Activated naive CD4-positive, alpha-beta T cell treated with anti-CD3 and anti-CD28 coated beads, Interleukin-2, amount 50 U/mL, for 24 hours (primary cell): ENCODE measurements around the gene MACROD2.
"Not testable (repeated sequence)": the region's sequence is repeated elsewhere in the genome, so short reads cannot be mapped to it uniquely, and the experiment has no call there.

Experiments used
- H3K27ac Mint-ChIP-seq: one replicate; pipeline ENCODE4 v1.8.0; 2021; ENCODE audit warnings: mild to moderate bottlenecking, mixed read lengths
- H3K27me3 Mint-ChIP-seq: one replicate; pipeline ENCODE4 v1.8.0; 2021; ENCODE audit warnings: mixed read lengths
- H3K36me3 Mint-ChIP-seq: one replicate; pipeline ENCODE4 v1.8.0; 2021; ENCODE audit warnings: mixed read lengths
- H3K4me1 Mint-ChIP-seq: one replicate; pipeline ENCODE4 v1.8.0; 2021; ENCODE audit warnings: mixed read lengths
- H3K4me3 Mint-ChIP-seq: one replicate; pipeline ENCODE4 v1.8.0; 2021; ENCODE audit warnings: mild to moderate bottlenecking, mixed read lengths
- H3K9me3 Mint-ChIP-seq: one replicate; pipeline ENCODE4 v1.8.0; 2021; ENCODE audit warnings: mixed read lengths

Gene MACROD2

DNA sequence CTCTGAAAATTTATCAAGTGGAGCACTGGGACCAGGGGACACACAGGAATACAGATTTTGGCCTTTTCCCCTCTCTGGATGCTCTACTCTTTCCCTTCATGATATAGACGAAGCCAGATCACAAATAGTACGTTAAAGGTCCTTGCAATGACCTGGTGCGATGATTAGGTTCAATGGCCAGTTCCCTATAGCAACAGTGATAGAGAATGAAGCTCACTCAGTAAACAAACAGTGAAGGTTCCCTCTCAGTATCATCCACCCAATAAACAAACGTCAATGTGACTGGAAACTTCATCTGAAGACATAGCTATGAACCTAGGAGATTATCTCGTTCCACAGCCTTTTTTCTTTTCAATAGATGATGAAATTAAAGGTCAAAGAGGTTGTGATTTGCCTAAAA lies 1981.7 kb downstream of the MACROD2 start:
- no peaks in the 10 kb centered on the region for H3K36me3 Mint-ChIP-seq
- H3K27ac Mint-ChIP-seq, result no peak overlapping the region
- no peaks in the 10 kb centered on the region for H3K4me1 Mint-ChIP-seq
- H3K4me3 Mint-ChIP-seq, result no peak overlapping the region
- H3K27me3 Mint-ChIP-seq, result no peaks in the 10 kb centered on the region
- peaks cover 3% of the 10 kb centered on the region for H3K9me3 Mint-ChIP-seq

DNA sequence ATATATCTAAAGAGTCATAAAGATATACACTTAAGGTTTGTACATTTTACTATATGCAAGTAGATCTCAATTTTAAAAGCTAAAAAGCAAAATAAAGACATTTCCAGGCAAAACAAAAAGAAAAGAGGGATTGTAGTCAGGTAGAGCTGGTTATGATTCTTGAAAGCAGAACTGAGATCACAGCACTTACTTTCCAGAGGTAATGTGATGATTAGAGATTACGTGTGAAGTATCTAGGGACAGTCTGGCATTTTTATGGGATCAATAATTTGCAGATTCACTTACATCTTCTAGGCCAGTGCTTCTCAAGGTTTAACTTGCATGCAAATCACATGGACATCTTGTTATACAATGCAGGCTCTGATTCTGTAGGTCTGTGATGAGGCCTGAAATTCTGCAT lies 1982.4 kb downstream of the MACROD2 start:
- Mint-ChIP-seq H3K9me3 (no peaks in the 10 kb centered on the region), H3K4me1 (no peaks in the 10 kb centered on the region), H3K27me3 (no peaks in the 10 kb centered on the region), H3K4me3 (no peak overlapping the region), H3K36me3 (no peaks in the 10 kb centered on the region), H3K27ac (no peak overlapping the region)

DNA sequence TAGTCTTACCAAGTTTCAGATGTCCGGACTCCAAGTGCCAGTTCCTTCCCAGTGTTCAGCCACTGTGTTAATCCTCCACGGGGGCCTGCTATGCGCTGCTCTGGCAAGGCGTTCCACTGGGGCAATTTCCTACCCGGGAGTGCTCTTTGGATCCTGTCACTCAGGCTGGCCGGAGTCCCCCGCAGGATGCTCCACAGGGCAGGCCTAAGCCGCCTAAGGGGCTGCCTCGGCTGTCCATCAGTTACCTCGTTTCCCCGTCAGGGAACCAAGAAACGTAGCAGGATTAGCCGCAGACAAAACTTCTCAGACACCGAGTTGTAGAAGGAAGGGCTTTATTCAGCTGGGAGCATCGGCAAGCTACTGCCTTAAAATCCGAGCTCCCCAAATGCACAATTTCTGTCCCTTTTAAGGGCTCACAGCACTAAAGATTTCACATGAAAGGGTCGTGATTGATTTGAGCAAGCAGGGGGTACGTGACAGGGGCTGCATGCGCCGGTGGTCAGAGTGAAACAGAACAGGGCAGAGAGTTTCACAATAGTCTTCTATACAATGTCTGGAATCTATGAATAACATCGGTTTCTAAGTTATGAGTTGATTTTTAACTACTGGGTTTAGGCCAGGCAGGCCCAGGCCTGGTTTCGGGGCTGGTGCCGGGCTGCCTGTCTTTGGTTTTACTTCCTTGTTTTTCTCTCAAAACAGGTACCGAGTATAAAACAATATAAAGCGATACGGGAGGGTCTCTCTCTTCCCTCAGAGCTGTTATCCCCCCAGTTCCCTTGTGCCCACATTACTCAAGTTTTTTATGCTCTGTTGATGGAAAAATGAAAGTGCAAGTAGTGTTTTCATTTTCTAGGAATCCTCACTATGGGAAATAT lies 1990.4 kb downstream of the MACROD2 start:
- H3K4me3 Mint-ChIP-seq, H3K36me3 Mint-ChIP-seq, H3K27ac Mint-ChIP-seq: not testable (repeated sequence)

DNA sequence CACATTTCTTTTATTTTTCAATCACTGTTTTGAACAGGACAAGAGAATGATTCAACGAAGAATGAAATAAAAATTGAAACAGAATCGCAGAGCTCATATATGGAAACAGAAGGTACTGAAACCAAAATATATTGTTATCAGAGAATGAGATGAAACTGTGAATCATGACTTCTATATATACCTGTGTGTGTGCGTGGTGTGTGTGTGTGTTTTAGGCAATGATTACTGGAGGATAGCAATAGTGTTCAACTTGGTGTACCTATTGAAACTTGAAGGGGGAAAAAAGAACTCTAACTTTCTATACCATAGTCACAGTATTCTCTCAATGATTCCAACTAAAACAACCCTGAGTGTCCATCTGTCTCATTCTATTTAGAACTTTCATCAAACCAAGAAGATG lies 1991.4 kb downstream of the MACROD2 start:
- no peak overlapping the region for H3K4me3 Mint-ChIP-seq
- no peak overlapping the region for H3K27ac Mint-ChIP-seq
- H3K9me3 Mint-ChIP-seq, result peaks cover 6% of the 10 kb centered on the region

More for the DNA sequence above, 1990.4 kb downstream of the MACROD2 start:
- not testable (repeated sequence) for H3K27me3 Mint-ChIP-seq, H3K9me3 Mint-ChIP-seq, H3K4me1 Mint-ChIP-seq

DNA sequence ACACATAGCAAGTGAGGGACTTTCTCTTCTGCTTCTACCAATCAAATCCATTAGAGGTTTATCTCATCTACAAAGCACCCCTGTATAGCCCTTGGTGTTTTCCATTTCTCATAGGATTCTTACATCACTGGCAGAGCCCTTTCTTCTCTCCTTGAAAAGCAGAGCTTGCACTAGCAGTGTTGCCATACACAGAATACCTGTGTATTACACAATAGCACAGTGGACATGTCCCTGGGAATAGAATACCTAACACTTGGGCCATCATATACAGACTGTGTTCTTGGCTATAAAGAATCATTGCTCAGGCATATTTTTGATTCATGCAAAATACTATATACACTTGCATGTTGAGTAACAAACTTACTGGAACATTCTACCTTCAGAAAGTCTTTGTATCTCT lies 1996.0 kb downstream of the MACROD2 start:
- Mint-ChIP-seq H3K27ac (no peak overlapping the region), H3K36me3 (no peaks in the 10 kb centered on the region), H3K9me3 (peaks cover 6% of the 10 kb centered on the region), H3K27me3 (no peaks in the 10 kb centered on the region), H3K4me1 (no peaks in the 10 kb centered on the region), H3K4me3 (no peak overlapping the region)

More for the DNA sequence above, 1991.4 kb downstream of the MACROD2 start:
- Mint-ChIP-seq H3K36me3 (no peaks in the 10 kb centered on the region), H3K27me3 (no peaks in the 10 kb centered on the region), H3K4me1 (no peaks in the 10 kb centered on the region)

DNA sequence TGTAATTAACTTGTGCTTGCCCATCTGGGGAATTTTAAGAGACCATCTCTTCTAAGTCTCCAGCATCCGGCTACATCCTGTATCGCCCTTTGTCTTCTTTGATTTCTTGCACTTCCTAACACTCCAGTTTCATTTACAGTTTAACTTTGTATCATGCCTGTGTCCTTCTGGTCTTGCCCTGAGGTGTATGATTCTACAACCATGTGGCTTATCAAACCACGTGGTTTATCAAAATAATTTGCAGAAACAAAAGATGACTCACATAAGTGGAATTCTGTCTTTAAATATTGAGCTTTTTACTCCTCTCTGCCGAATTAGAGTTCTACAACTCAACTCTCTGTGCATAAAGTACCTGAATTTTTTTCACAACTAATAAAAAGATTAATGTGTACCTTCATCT lies 1997.2 kb downstream of the MACROD2 start:
- no peak overlapping the region for H3K27ac Mint-ChIP-seq
- peaks cover 6% of the 10 kb centered on the region for H3K9me3 Mint-ChIP-seq
- no peak overlapping the region for H3K4me3 Mint-ChIP-seq
- H3K27me3 Mint-ChIP-seq, result no peaks in the 10 kb centered on the region
- peaks cover 1% of the 10 kb centered on the region for H3K36me3 Mint-ChIP-seq
- no peaks in the 10 kb centered on the region for H3K4me1 Mint-ChIP-seq

DNA sequence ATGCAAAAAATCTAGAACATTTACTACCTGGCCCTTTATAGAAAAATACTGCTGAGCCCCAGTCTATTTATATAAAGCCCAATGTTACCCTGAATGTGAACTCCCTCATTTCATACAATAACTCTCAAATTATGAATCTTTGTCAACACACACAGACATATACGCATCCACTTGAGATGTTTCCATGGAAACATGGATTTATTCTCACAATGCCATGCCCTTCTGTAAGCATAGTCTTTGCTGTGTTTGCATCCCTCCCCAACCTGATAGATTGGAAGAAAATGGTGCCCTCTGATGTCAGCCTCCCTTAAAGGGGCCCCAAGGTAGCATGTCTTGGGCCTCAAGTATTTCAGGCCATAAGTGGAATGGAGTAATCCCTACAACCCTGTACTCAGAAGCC lies 2004.8 kb downstream of the MACROD2 start:
- H3K4me1 Mint-ChIP-seq, result no peaks in the 10 kb centered on the region
- H3K9me3 Mint-ChIP-seq, result peaks cover 21% of the 10 kb centered on the region
- H3K27ac Mint-ChIP-seq, result no peak overlapping the region
- peaks cover 4% of the 10 kb centered on the region for H3K36me3 Mint-ChIP-seq
- H3K4me3 Mint-ChIP-seq, result no peak overlapping the region
- H3K27me3 Mint-ChIP-seq, result peaks cover 1% of the 10 kb centered on the region

DNA sequence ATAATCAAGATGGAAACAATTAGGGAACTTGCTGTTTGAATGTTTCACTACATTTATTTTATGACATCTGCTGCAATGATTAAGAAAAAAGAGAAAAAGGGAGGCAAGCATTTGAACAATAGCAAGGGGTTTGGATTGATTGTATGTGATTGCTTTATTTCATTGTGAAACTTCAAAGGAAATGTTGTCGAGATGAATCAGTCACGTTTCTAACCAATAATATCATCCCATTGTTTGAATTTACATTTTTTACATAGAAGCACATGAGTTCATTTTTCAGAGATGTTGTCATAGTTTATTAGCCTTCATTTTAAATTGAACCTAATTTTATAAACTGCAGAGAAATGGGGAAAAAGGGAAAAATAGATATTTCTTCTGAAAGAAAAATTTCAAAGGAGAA lies 2006.0 kb downstream of the MACROD2 start:
- Mint-ChIP-seq H3K4me1 (no peaks in the 10 kb centered on the region), H3K36me3 (peaks cover 4% of the 10 kb centered on the region), H3K27me3 (peaks cover 1% of the 10 kb centered on the region), H3K4me3 (no peak overlapping the region), H3K9me3 (peaks cover 21% of the 10 kb centered on the region), H3K27ac (no peak overlapping the region)

DNA sequence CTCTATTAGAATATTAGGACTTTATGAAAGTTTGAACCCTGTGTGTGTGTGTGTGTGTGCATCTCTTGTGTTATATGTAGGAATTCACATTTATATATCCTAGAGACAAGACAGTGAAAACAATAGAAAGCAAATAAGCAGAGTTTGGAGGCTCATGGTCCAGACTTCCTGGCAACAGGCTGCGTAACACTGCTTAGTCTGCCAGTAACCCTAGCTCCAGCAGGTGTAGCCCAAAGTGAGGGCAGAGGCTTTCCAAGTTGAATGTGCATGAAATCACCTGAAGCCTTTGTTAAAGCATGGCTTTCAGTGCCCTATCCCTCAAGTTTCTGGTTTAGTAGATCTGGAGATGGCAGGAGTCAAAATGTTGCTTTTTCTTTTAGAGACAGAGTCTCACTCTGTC lies 2008.0 kb downstream of the MACROD2 start:
- H3K36me3 Mint-ChIP-seq, result no peaks in the 10 kb centered on the region
- H3K9me3 Mint-ChIP-seq, result peaks cover 18% of the 10 kb centered on the region
- peaks cover 1% of the 10 kb centered on the region for H3K27me3 Mint-ChIP-seq
- no peak overlapping the region for H3K4me3 Mint-ChIP-seq
- no peaks in the 10 kb centered on the region for H3K4me1 Mint-ChIP-seq
- no peak overlapping the region for H3K27ac Mint-ChIP-seq

DNA sequence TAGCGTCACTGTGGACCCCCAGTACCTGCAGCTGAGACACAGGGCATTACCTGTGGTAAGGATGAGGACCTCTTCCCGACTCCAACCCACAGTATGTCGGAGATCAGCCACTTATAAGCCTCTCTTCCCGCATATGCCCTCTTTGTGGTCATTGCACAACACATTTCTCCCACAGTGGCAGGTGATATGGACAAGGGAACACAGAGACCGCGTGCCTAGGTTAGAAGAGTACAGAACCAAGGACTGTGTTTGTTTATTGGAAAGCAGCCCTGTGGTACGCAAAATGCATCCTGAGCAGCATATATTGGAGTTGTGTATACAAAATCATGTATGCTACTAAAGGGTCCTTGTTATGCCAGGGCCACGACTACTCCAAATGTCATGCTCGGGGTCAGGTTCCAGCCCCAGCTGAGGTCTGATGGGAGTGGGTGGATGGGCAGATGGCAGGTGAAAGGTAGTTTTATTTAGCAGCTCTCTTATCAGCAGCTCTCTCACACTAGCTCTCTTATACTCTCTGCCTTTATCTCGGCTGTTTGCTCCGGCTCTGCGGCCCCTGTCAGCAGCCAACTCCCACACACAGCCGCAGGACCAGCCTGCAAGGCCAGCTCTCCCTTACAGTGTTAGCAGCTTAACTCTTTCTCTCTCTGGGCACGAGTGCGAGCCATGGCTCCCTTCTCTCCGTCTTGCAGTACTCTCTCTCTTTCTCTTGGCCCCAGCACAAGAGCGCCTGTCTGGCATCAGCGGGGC lies 2009.0 kb downstream of the MACROD2 start:
- Mint-ChIP-seq H3K4me1 (no peaks in the 10 kb centered on the region), H3K27ac (no peak overlapping the region), H3K36me3 (no peaks in the 10 kb centered on the region), H3K9me3 (peaks cover 15% of the 10 kb centered on the region), H3K4me3 (no peak overlapping the region), H3K27me3 (peaks cover 1% of the 10 kb centered on the region)

DNA sequence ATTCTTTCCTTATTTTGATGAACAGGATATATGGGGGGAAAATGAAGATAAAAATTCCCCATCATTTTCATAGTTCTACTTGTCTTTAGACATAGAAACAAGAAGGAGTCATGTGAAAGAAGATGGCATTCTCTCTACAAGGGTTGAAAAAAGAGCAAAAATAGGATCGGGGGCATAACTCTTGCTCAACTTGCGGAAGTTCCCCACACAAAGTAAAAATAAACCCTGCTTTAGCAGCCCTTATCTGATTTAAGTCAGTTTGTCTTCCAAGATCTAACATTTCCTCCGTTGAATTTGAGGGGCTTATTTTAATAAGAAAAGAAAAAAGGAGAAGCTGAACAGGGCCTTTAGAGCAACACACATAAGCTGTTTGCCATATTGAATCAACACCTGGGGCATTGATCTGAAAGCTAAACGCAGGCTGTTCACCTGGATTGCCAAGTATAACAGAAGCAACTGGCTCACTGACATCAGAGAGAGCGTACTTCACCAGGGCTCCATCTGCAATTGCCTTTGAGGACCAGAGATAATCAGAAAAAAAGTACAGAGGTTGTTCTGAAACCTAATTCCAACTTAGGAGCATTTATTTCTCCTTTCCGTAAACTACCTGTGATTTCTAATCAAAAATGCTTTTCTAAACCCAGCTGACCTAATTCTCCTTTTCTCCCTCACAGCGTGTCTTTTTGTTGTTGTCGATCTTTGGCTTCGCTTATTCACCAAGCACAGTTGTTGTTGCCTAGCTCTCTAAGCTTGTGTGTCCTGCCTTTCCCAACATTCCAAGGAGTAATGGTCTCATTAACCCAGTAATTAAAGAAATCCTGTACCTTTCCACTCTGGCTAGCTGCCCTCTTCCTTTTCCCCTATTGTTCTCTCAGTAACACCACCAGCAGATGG lies 2010.0 kb downstream of the MACROD2 start:
- Mint-ChIP-seq H3K36me3 (no peaks in the 10 kb centered on the region), H3K4me1 (no peaks in the 10 kb centered on the region), H3K27ac (no peak overlapping the region), H3K27me3 (peaks cover 1% of the 10 kb centered on the region), H3K9me3 (peaks cover 5% of the 10 kb centered on the region), H3K4me3 (no peak overlapping the region)

DNA sequence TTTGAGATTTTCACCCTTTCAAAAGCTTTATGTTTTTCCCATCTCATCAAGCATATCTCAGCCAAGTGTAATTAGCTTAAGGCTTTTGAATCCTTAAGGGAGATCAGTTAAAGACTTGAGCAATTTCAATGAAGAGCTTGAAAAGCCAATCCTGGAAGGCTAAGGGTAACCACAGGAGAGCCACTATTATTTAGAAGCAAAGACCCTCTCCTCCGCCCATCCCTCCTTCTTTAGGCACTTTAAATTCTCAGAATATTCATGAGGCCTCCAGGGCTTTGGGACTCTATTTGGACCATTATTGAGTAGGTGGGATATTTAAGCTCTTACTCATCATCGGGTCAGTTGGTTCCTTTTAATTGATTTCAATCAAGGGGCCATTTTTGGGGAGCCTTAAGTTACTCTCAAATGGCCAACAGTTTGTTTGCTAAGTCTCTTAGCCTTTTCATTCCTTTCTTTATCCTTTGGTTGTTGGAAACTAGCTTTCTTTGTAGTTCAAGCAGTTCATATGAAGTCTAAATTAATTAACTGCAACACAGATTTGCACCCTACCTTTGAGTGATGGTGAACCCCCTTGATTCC lies 2010.7 kb downstream of the MACROD2 start:
- H3K9me3 Mint-ChIP-seq, result no peaks in the 10 kb centered on the region
- no peaks in the 10 kb centered on the region for H3K36me3 Mint-ChIP-seq
- H3K4me1 Mint-ChIP-seq, result no peaks in the 10 kb centered on the region
- peaks cover 1% of the 10 kb centered on the region for H3K27me3 Mint-ChIP-seq
- no peak overlapping the region for H3K27ac Mint-ChIP-seq
- H3K4me3 Mint-ChIP-seq, result no peak overlapping the region

DNA sequence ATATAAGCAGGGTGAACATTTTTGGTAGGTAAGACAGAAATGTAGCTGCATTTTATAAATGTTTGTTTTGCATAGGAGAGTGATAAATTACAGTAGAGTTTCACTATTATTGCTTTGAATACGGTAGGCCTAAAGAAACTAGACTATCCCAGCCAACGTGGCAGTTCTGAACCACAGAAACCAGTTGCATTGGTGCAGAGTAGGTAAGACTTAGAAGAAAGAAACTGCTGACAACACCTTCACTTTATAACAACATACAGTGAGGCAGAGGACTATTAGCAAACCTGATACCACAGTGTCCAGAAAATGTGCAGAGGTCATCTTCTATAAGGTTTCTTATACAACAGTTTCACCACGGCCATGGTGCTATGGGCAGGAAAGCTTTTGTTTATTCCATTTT lies 2011.8 kb downstream of the MACROD2 start:
- Mint-ChIP-seq H3K36me3 (no peaks in the 10 kb centered on the region), H3K27ac (no peak overlapping the region), H3K9me3 (no peaks in the 10 kb centered on the region), H3K4me3 (no peak overlapping the region), H3K27me3 (peaks cover 1% of the 10 kb centered on the region), H3K4me1 (no peaks in the 10 kb centered on the region)

DNA sequence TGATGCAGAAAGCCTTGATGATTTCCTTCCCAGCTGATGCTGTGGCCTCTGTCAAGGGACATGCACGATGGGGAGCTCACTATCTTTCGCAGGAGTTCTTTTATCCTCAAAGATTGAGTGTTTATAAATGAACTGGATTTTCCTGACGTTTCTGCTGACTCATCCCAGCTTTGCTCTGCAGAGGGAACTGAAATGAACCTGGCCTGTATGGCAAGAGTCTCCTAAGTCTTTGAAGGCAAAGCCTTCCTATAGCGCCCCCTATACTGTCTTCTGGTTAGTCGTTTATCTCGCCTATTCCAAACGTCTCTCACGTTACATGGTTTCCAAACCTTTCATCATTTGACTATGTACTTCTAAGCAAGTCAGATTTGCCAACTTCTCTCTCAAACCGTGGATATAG lies 2012.6 kb downstream of the MACROD2 start:
- Mint-ChIP-seq H3K27ac (no peak overlapping the region), H3K4me3 (no peak overlapping the region), H3K9me3 (no peaks in the 10 kb centered on the region), H3K27me3 (peaks cover 1% of the 10 kb centered on the region), H3K36me3 (no peaks in the 10 kb centered on the region), H3K4me1 (no peaks in the 10 kb centered on the region)

DNA sequence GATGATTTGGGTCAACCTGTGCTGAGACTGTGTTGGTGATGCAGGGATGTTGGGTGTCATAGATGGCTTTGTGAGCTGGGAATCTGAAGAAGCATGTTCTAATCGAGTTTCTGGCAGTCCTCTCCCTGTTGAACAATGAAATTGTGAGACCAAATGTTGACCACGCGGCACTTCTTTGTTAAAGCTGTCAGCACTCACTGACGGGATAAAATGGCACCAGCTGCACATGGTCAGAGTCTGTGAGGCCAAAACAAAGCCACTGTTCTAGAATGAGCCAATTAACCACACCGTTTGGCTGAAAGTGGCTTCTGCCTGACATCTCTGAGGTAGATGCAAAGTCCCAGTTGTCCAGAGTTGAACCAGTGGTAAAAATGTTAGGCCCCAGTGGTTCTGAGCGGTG lies 2015.7 kb downstream of the MACROD2 start:
- Mint-ChIP-seq H3K4me3 (no peak overlapping the region), H3K27ac (no peak overlapping the region), H3K4me1 (no peaks in the 10 kb centered on the region), H3K27me3 (no peaks in the 10 kb centered on the region), H3K36me3 (no peaks in the 10 kb centered on the region), H3K9me3 (no peaks in the 10 kb centered on the region)
